B cell (primary cell): ENCODE data around the gene CDK5RAP1. TPM values are rescaled to one million over a fixed set of nuclear protein-coding genes. Genes with fewer than 3 reads are reported as not detected.

Experiments used
- ATAC-seq: fragments of 200-7000 bp; cut with Tn5 transposase; one replicate; pipeline ENCODE4 v1.10.0; 2021; ENCODE audit warnings: low read depth, mild to moderate bottlenecking, moderate number of reproducible peaks, moderate library complexity
- CTCF ChIA-PET: fragments of 350-600 bp; sonication (Branson Sonifier 250); formaldehyde crosslinking; loops from one replicate; lab custom pipeline; 2021; ENCODE audit warnings: antibody characterized with exemption, inconsistent platforms; lab: Charles Lee
- POLR2A ChIA-PET: fragments of 350-600 bp; sonication (Branson Sonifier 250); formaldehyde crosslinking; loops from one replicate; lab custom pipeline; 2021; ENCODE audit warnings: antibody characterized with exemption; lab: Charles Lee
- DNase-seq: peaks from one replicate; pipeline ENCODE4 v3.0.0; 2013
- H2AFZ ChIP-seq: 2 replicates; pipeline ENCODE4 v1.6.1; 2012; ENCODE audit warnings: mild to moderate bottlenecking, low read depth, low read length; ENCODE audit not compliant: insufficient read depth, poor library complexity, severe bottlenecking
- H3K27ac ChIP-seq, 2 donors: 1 replicate in 1 of 2; 2 replicates in 1 of 2; pipeline ENCODE4 v1.5.1; 2012 to 2013; ENCODE audit warnings: low read length in 2 of 2, mild to moderate bottlenecking in 2 of 2, moderate library complexity in 1 of 2
- H3K27me3 ChIP-seq, 4 experiments: fragments of 200-600 bp in 1 of 4; sonication (generic) in 1 of 4; replicated peaks in 1 of 4; 1 replicate in 2 of 4; 2 replicates in 2 of 4; pipeline versions ENCODE4 v1.6.1 to v1.7.0; 2013 to 2016; ENCODE audit warnings: low read length in 3 of 4, mild to moderate bottlenecking in 2 of 4, mixed read lengths in 1 of 4, moderate library complexity in 1 of 4; ENCODE audit not compliant: insufficient read depth in 4 of 4, control insufficient read depth in 3 of 4; ENCODE audit errors: control extremely low read depth in 1 of 4
- H3K36me3 ChIP-seq, 2 experiments: replicated peaks in 1 of 2; 1 replicate in 1 of 2; 2 replicates in 1 of 2; pipeline versions ENCODE4 v1.6.1 to v1.7.1; 2013; ENCODE audit warnings: low read length in 1 of 2; ENCODE audit not compliant: insufficient read depth in 2 of 2, control insufficient read depth in 1 of 2; ENCODE audit errors: control extremely low read depth in 1 of 2, extremely low read depth in 1 of 2
- H3K4me1 ChIP-seq, 2 donors: fragments of 200-600 bp in 1 of 2; sonication (generic) in 1 of 2; 1 replicate in 1 of 2; 2 replicates in 1 of 2; pipeline versions ENCODE4 v1.5.1 to v1.6.1; 2013 to 2017; ENCODE audit warnings: low read length in 2 of 2; ENCODE audit not compliant: control insufficient read depth in 2 of 2, insufficient read depth in 2 of 2
- H3K4me2 ChIP-seq: replicated peaks from 2 replicates; pipeline ENCODE3; 2012; ENCODE audit warnings: mild to moderate bottlenecking, low read depth, low read length; ENCODE audit not compliant: poor library complexity, severe bottlenecking
- H3K4me3 ChIP-seq, 5 experiments: fragments of 200-600 bp in 1 of 5; sonication (generic) in 1 of 5; 1 replicate in 3 of 5; 2 replicates in 2 of 5; pipeline versions ENCODE4 v1.5.1 to v1.7.0; 2011 to 2016; ENCODE audit warnings: low read length in 4 of 5, mild to moderate bottlenecking in 4 of 5, low read depth in 2 of 5, control low read depth in 1 of 5, moderate library complexity in 1 of 5; ENCODE audit not compliant: insufficient read depth in 1 of 5; ENCODE audit errors: control extremely low read depth in 1 of 5, extremely low read depth in 1 of 5
- H3K79me2 ChIP-seq: fragments of 200-600 bp; sonication (generic); one replicate; pipeline ENCODE4 v1.6.0; 2016; ENCODE audit warnings: low read length; ENCODE audit not compliant: control insufficient read depth, insufficient read depth
- H3K9ac ChIP-seq: fragments of 200-600 bp; sonication (generic); 2 replicates; pipeline ENCODE4 v1.6.1; 2017; ENCODE audit warnings: mild to moderate bottlenecking, low read length, moderate library complexity
- H3K9me3 ChIP-seq, 3 donors: one replicate each; pipeline versions ENCODE4 v1.6.1 to v1.7.1; 2013; ENCODE audit warnings: low read length in 2 of 3; ENCODE audit not compliant: control insufficient read depth in 2 of 3, insufficient read depth in 1 of 3; ENCODE audit errors: control extremely low read depth in 1 of 3
- H4K20me1 ChIP-seq: 2 replicates; pipeline ENCODE4 v1.6.0; 2012; ENCODE audit warnings: mild to moderate bottlenecking, low read length; ENCODE audit not compliant: insufficient read depth, control insufficient read depth, poor library complexity, severe bottlenecking
- H3K27ac Mint-ChIP-seq: one replicate; pipeline ENCODE4 v1.8.0; 2021; ENCODE audit warnings: mixed read lengths
- H3K27me3 Mint-ChIP-seq: one replicate; pipeline ENCODE4 v1.8.0; 2021; ENCODE audit warnings: mixed read lengths
- H3K4me1 Mint-ChIP-seq: one replicate; pipeline ENCODE4 v1.8.0; 2021; ENCODE audit warnings: mixed read lengths
- H3K4me3 Mint-ChIP-seq: one replicate; pipeline ENCODE4 v1.8.0; 2021; ENCODE audit warnings: mixed read lengths
- H3K9me3 Mint-ChIP-seq: one replicate; pipeline ENCODE4 v1.8.0; 2022; ENCODE audit warnings: mixed read lengths; ENCODE audit not compliant: insufficient read depth
- EZH2 ChIP-seq: IDR thresholded peaks from 2 replicates; pipeline ENCODE4 v1.6.1; 2012; ENCODE audit warnings: borderline replicate concordance, low read depth, mild to moderate bottlenecking, moderate library complexity, low read length; ENCODE audit not compliant: insufficient read depth, poor library complexity, severe bottlenecking
- WGBS: methylation state at CpG from one replicate; pipeline ENCODE4 v1.1.5; 2013; ENCODE audit warnings: missing lambda C conversion rate; ENCODE audit not compliant: insufficient coverage; 5-methylcytosine and 5-hydroxymethylcytosine counted together
- intact Hi-C: fragments of 100-400 bp; cut with micrococcal nuclease; formaldehyde crosslinking; loops from one replicate; pipeline ENCODE4 v1.10.0; 2022
- polyA plus RNA-seq: library from polyadenylated mRNA; depleted of rRNA; stranded (reverse); fragments of >200 nt; gene quantifications from 2 replicates; pipeline ENCODE4 v1.2.3, GENCODE V29; 2012
- total RNA-seq, 2 donors: library from RNA; stranded (reverse); fragments of 120-200 nt in 1 of 2; gene quantifications; 1 replicate in 1 of 2; 2 replicates in 1 of 2; pipeline versions ENCODE4 v1.2.3 to v1.2.4, GENCODE V29; 2013 to 2022
- TF ChIP-seq, protein P1 (sequence below): fragments of 200-600 bp; IDR thresholded peaks from one replicate; pipeline ENCODE4 v1.8.0; 2022; ENCODE audit warnings: antibody characterized with exemption, mild to moderate bottlenecking

Gene CDK5RAP1
- total and polyA plus RNA-seq, 2 donors (not counting 1 experiment from before 2014, with no cell fraction given), result 50.4 to 60.5 TPM

DNA sequence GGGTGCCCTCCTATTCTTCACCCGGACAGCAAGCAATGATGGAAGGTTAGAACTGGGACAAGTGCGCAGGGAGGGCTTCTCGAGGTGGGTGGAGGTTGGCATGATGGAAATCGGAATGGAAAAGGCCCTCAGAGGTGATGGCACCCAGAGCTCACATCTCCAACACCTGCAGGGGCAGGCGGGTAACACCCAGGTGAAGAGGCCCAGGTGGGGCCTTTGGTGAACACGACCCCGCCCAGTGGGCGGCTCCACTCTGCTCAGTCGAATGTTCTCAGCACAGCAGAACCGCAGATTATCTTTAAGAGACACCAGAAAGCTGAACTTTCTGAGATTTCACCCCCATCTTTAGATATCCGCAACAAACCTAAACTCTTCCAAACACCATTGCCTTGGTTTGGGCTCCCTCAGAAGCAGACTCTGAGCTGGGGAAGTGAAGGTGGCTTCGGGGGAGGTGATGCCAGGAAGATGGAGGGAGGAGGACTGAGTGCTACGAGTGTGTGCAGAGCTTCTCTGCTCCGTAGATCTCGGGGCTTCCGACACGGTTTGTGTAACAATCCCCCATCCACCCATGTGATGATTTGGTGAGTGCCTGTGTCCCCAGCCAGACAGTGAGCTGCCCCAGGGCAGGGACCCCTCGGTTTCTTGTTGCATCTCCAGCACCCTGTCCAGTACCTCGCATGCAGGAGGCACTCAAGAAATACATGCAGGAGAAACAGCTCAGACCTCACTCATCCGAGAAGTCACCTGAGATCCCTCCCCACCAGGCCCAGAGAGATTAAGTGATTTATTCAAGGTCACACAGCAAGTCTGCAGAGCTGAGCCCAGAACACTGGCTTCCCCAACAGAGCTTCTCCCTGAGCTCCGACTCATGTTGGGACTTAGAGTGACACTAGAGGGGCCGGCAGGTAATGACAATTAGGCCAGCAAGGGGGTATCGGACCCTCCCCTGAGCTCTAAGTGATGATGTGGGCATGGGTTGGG is 72.9 kb downstream of the CDK5RAP1 start:
- ChIA-PET POLR2A (no interaction called here), CTCF (no interaction called here)
- no peak for ATAC-seq
- Histone ChIP-seq H3K9ac (no peak overlapping the region), H3K9me3 (peaks cover 0 to 2% (median 0%) of the 10 kb centered on the region in 3 donors), H3K4me1 (no peaks in the 10 kb centered on the region), H3K4me2 (no peak overlapping the region), H3K4me3 (no peak overlapping the region), H3K79me2 (no peaks in the 10 kb centered on the region), H3K27me3 (peaks cover 0 to 15% (median 0%) of the 10 kb centered on the region in 4 experiments), H3K27ac (no peak overlapping the region), H4K20me1 (no peaks in the 10 kb centered on the region), H2AFZ (no peak overlapping the region), H3K36me3 (no peaks in the 10 kb centered on the region)
- Mint-ChIP-seq H3K27ac (no peak overlapping the region), H3K4me3 (no peak overlapping the region), H3K9me3 (no peaks in the 10 kb centered on the region), H3K4me1 (no peaks in the 10 kb centered on the region), H3K27me3 (peaks cover 26% of the 10 kb centered on the region)
- DNase-seq, result no peak
- intact Hi-C loops, result no loop called here
- no peak for TF ChIP-seq EZH2
- TF ChIP-seq, protein P1, sequence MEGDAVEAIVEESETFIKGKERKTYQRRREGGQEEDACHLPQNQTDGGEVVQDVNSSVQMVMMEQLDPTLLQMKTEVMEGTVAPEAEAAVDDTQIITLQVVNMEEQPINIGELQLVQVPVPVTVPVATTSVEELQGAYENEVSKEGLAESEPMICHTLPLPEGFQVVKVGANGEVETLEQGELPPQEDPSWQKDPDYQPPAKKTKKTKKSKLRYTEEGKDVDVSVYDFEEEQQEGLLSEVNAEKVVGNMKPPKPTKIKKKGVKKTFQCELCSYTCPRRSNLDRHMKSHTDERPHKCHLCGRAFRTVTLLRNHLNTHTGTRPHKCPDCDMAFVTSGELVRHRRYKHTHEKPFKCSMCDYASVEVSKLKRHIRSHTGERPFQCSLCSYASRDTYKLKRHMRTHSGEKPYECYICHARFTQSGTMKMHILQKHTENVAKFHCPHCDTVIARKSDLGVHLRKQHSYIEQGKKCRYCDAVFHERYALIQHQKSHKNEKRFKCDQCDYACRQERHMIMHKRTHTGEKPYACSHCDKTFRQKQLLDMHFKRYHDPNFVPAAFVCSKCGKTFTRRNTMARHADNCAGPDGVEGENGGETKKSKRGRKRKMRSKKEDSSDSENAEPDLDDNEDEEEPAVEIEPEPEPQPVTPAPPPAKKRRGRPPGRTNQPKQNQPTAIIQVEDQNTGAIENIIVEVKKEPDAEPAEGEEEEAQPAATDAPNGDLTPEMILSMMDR, result no peak
- 85% methylated on average over 18 of the region's 23 CpGs for WGBS

GRCh38 chr20:33325350-33325749 is 76.0 kb downstream of the CDK5RAP1 start:
- Histone ChIP-seq H3K79me2 (no peaks in the 10 kb centered on the region), H3K9me3 (peaks cover 0 to 2% (median 0%) of the 10 kb centered on the region in 3 donors), H3K36me3 (no peaks in the 10 kb centered on the region), H3K4me1 (no peaks in the 10 kb centered on the region), H3K4me3 (no peak overlapping the region), H3K27me3 (peaks cover 0 to 7% (median 0%) of the 10 kb centered on the region in 4 experiments), H3K9ac (no peak overlapping the region), H3K4me2 (no peak overlapping the region), H4K20me1 (no peaks in the 10 kb centered on the region), H3K27ac (no peak overlapping the region), H2AFZ (no peak overlapping the region)
- ChIA-PET CTCF (no interaction called here), POLR2A (no interaction called here)
- ATAC-seq (no peak), DNase-seq (no peak)
- no peak for TF ChIP-seq EZH2
- TF ChIP-seq, protein P1, result no peak
- Mint-ChIP-seq H3K27ac (no peak overlapping the region), H3K4me1 (no peaks in the 10 kb centered on the region), H3K4me3 (no peak overlapping the region), H3K9me3 (no peaks in the 10 kb centered on the region), H3K27me3 (peaks cover 39% of the 10 kb centered on the region)
- 78% methylated on average over 1 of the region's 2 CpGs for WGBS
- intact Hi-C loops, result no loop called here
